Measurements from ENCODE around the gene PKM.

The PKM gene

DNA sequence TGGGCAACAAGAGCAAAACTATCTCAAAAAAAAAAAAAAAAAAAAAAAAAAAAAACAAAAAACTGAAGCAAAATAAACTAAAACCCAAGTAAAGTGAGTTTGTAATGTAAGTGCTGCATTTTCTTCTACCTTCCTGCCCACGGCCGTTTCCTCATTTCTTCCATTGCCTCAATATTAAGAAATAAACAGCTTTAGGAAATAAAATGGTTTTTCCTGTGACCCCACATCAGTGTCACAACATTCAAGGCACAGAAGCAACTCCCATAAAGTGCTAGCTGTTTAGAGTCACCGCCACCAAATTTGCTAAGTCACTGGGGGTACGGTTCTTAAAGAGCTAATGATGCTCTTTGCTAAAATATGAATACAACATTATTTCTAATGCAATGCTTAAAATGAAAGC, 3.3 kb downstream of the PKM start:
- FAIRE-seq (no peak), DNase-seq (ENCODE audit: insufficient read length, low spot score) (no peak)
- TF ChIP-seq POLR2A (IDR thresholded peaks at IDR 0.05; ENCODE audit: low read depth, low read length) (no peak), POLR2AphosphoS5 (IDR thresholded peaks at IDR 0.05; ENCODE audit: low read depth, low read length) (no peak), PAX5 (IDR thresholded peaks at IDR 0.05; ENCODE audit: insufficient read depth, low read length, severe bottlenecking) (no peak), SPI1 (IDR thresholded peaks at IDR 0.05; ENCODE audit: low read depth, low read length) (no peak), TAF1 (IDR thresholded peaks at IDR 0.05; ENCODE audit: low read depth, low read length) (no peak), POU2F2 (IDR thresholded peaks at IDR 0.05; ENCODE audit: low read depth, low read length) (no peak)

DNA sequence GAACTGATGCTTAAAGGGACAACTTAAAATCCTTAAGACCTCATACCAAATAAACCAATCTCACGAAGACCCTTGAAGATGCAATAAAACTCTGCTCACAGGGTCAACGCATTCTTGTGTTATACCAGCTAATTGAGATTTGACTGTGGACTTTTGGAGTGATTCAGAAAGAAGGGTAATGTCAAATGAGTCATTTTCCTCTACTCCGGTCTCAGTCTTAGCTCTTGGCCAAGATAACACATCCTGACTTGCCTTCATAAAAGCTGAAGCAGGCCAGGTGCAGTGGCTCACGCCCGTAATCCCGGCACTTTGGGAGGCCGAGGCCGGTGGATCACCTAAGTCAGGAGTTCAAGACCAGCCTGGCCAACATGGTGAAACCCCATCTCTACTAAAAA, 3.8 kb downstream of the PKM start:
- FAIRE-seq (no peak), DNase-seq (ENCODE audit: insufficient read length, low spot score) (no peak)

DNA sequence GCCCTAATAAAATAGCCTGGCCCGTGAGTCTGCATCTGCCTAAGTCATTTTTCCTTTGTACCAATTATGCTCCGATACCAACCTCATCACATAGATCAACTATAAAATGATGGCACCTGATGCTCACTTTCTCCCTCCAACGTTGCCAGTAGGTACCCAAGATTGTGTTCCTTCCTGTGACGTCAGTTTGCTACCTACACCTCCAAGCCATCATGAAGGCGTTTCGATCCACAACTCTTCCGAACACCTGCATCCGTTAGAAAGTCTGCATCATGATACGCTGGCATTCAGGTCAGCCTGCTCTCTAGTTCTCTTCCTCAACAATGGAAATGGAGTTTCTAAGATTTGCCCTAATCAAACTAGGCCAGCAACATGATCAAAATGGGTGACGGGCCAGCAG, 7.7 kb downstream of the PKM start:
- DNase-seq (ENCODE audit: insufficient read length, low spot score): no peak
- no peak for FAIRE-seq
- peak; percentile 37; the same call in 1 of the 2 replicates for TF ChIP-seq POLR2AphosphoS5 (IDR thresholded peaks at IDR 0.05; ENCODE audit: low read depth, low read length)
- no peak for TF ChIP-seq POU2F2 (IDR thresholded peaks at IDR 0.05; ENCODE audit: low read depth, low read length)
- TF ChIP-seq TAF1 (IDR thresholded peaks at IDR 0.05; ENCODE audit: low read depth, low read length): no peak
- TF ChIP-seq PAX5 (IDR thresholded peaks at IDR 0.05; ENCODE audit: insufficient read depth, low read length, severe bottlenecking): no peak
- TF ChIP-seq SPI1 (IDR thresholded peaks at IDR 0.05; ENCODE audit: low read depth, low read length): no peak

More for the DNA sequence above, 3.8 kb downstream of the PKM start:
- TF ChIP-seq PAX5 (IDR thresholded peaks at IDR 0.05; ENCODE audit: insufficient read depth, low read length, severe bottlenecking): no peak
- no peak; the same call in 1 of the 2 replicates for TF ChIP-seq POLR2A (IDR thresholded peaks at IDR 0.05; ENCODE audit: low read depth, low read length)
- no peak for TF ChIP-seq SPI1 (IDR thresholded peaks at IDR 0.05; ENCODE audit: low read depth, low read length)
- no peak for TF ChIP-seq POU2F2 (IDR thresholded peaks at IDR 0.05; ENCODE audit: low read depth, low read length)
- TF ChIP-seq TAF1 (IDR thresholded peaks at IDR 0.05; ENCODE audit: low read depth, low read length): no peak
- no peak for TF ChIP-seq POLR2AphosphoS5 (IDR thresholded peaks at IDR 0.05; ENCODE audit: low read depth, low read length)

DNA sequence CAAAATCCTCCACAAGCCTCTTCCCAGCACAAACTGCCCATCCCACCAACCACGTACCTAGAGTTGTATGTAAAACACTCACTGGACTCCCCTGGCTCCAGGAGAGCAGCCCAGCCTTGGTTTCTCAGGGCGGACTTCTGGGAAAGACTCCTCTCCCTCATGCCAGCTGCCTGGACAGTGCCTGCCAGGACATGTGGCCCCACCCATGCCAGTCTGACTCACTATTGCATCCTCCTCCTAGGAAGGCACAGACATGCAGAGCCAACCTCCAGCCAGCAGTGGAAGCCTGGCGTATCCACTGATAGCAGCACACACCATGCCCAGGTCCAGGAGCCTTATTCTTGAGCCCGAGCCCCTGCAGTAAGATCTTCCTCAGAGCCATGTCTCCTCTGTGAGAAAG, 8.6 kb downstream of the PKM start:
- no peak for DNase-seq (ENCODE audit: insufficient read length, low spot score)
- TF ChIP-seq POLR2A (IDR thresholded peaks at IDR 0.05; ENCODE audit: low read depth, low read length): peak; percentile 50; the same call in 1 of the 2 replicates
- no peak for TF ChIP-seq PAX5 (IDR thresholded peaks at IDR 0.05; ENCODE audit: insufficient read depth, low read length, severe bottlenecking)
- peak; percentile 78 for TF ChIP-seq POLR2AphosphoS5 (IDR thresholded peaks at IDR 0.05; ENCODE audit: low read depth, low read length)
- no peak for TF ChIP-seq POU2F2 (IDR thresholded peaks at IDR 0.05; ENCODE audit: low read depth, low read length)
- no peak for FAIRE-seq

DNA sequence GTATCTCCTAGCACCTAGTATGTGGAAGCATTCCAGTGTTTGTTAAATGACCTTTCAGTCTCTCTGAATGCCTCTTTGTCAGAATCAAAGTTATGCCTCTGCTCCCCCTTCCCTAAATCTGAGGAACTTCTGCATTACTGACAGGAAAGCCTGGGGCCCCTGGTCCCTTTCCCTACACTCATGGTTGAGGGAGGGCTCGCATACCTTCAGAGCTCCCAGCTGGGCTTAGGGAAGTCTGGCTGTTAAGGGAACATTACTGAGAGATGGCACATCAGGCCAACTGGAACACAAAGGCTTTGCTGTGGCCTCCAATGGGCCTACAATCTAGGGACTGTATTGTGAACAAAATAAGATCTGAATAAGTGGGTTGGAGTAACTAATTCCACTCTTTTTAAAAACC, 10.3 kb downstream of the PKM start:
- no peak for TF ChIP-seq POLR2AphosphoS5 (IDR thresholded peaks at IDR 0.05; ENCODE audit: low read depth, low read length)
- TF ChIP-seq POLR2A (IDR thresholded peaks at IDR 0.05; ENCODE audit: low read depth, low read length): no peak
- no peak for TF ChIP-seq TAF1 (IDR thresholded peaks at IDR 0.05; ENCODE audit: low read depth, low read length)
- no peak for TF ChIP-seq POU2F2 (IDR thresholded peaks at IDR 0.05; ENCODE audit: low read depth, low read length)
- no peak for TF ChIP-seq PAX5 (IDR thresholded peaks at IDR 0.05; ENCODE audit: insufficient read depth, low read length, severe bottlenecking)
- TF ChIP-seq SPI1 (IDR thresholded peaks at IDR 0.05; ENCODE audit: low read depth, low read length): no peak
- no peak for FAIRE-seq
- no peak for DNase-seq (ENCODE audit: insufficient read length, low spot score)

DNA sequence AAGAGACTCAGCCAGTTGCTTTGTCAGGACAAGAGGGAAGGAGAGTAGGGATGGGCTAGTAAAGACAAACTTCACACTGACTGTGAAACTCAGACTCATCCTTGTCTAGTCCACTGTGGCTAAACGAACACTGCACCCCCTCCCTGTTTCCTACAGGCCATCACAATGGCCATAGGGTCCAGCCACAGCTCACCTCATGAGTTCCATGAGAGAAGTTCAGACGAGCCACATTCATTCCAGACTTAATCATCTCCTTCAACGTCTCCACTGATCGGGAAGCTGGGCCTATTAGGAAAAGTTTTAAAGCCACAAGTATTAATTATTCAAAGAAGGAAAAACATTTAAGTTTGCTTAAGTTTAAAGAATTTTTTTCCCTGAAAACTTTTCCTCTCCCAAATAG, 13.8 kb downstream of the PKM start:
- DNase-seq (ENCODE audit: insufficient read length, low spot score): no peak
- no peak for TF ChIP-seq POU2F2 (IDR thresholded peaks at IDR 0.05; ENCODE audit: low read depth, low read length)
- no peak for TF ChIP-seq PAX5 (IDR thresholded peaks at IDR 0.05; ENCODE audit: insufficient read depth, low read length, severe bottlenecking)
- TF ChIP-seq POLR2A (IDR thresholded peaks at IDR 0.05; ENCODE audit: low read depth, low read length): no peak
- TF ChIP-seq SPI1 (IDR thresholded peaks at IDR 0.05; ENCODE audit: low read depth, low read length): no peak
- no peak for TF ChIP-seq TAF1 (IDR thresholded peaks at IDR 0.05; ENCODE audit: low read depth, low read length)
- no peak for TF ChIP-seq POLR2AphosphoS5 (IDR thresholded peaks at IDR 0.05; ENCODE audit: low read depth, low read length)
- FAIRE-seq: no peak

DNA sequence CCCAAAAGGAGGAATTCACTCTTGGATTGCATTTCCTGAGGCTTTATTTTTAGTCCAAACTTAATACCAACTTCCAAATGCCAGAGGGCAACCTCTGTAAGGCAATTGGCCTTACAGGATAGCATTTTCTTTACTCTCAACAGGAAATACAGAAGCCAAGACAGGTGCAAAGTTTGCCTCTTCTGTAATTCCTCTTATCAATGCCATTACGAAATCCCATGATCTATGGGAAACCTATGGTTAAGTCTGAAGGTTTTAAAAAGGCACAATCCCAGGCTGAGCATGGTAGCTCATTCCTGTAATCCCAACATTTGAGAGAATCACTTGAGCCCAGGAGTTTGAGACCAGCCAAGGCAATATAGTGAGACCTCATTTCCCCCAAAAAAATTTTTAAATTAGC, 14.9 kb downstream of the PKM start:
- no peak for TF ChIP-seq POLR2A (IDR thresholded peaks at IDR 0.05; ENCODE audit: low read depth, low read length)
- no peak for TF ChIP-seq PAX5 (IDR thresholded peaks at IDR 0.05; ENCODE audit: insufficient read depth, low read length, severe bottlenecking)
- TF ChIP-seq POLR2AphosphoS5 (IDR thresholded peaks at IDR 0.05; ENCODE audit: low read depth, low read length): no peak
- no peak for TF ChIP-seq TAF1 (IDR thresholded peaks at IDR 0.05; ENCODE audit: low read depth, low read length)
- no peak for TF ChIP-seq SPI1 (IDR thresholded peaks at IDR 0.05; ENCODE audit: low read depth, low read length)
- no peak for TF ChIP-seq POU2F2 (IDR thresholded peaks at IDR 0.05; ENCODE audit: low read depth, low read length)
- FAIRE-seq (no peak), DNase-seq (ENCODE audit: insufficient read length, low spot score) (no peak)

DNA sequence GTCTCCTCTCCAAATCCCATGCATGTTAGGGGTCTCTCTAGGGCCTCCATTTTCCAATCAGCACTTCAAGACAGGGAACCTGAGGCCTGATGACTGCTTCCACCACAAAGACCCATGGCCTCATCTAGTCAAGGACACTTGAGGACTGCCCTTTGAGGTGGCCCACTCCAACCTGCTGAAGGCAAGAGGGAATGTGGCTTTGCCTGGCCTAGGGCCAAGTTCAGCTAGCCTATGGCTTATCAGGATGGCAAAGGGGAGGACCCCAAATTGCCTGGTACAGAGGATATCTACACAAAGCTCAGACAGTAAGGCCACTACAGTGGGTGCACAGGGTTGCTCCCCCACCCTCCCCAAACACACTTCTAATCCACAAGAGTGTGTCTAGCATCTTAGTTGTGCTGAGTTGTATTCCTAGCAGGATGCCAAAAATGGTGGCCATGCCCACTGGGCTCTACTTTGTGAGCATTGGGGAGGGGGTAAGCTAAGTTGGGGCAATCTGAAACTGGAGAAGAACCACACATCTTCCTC, 23.4 kb downstream of the PKM start:
- DNase-seq (ENCODE audit: insufficient read length, low spot score): no peak
- FAIRE-seq: no peak
- TF ChIP-seq TAF1 (IDR thresholded peaks at IDR 0.05; ENCODE audit: low read depth, low read length): no peak
- TF ChIP-seq POU2F2 (IDR thresholded peaks at IDR 0.05; ENCODE audit: low read depth, low read length): no peak
- no peak for TF ChIP-seq PAX5 (IDR thresholded peaks at IDR 0.05; ENCODE audit: insufficient read depth, low read length, severe bottlenecking)
- no peak; the same call in none of the 2 replicates for TF ChIP-seq POLR2A (IDR thresholded peaks at IDR 0.05; ENCODE audit: low read depth, low read length)
- no peak; the same call in 1 of the 2 replicates for TF ChIP-seq POLR2AphosphoS5 (IDR thresholded peaks at IDR 0.05; ENCODE audit: low read depth, low read length)
- no peak for TF ChIP-seq SPI1 (IDR thresholded peaks at IDR 0.05; ENCODE audit: low read depth, low read length)

DNA sequence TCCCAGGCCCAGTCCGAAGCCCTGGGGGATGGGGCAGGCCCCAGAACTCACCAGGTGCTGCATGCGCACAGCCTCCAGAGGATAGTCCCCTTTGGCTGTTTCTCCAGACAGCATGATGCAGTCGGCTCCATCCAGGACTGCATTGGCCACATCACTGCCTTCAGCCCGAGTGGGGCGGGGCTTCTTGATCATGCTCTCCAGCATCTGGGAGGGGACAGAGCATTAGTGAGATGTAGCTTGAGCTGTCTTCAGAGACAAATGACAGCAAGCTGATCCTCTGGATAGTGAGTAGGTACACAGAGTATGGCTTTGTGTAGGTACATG, 24.4 kb downstream of the PKM start:
- peak; percentile 20 for FAIRE-seq
- DNase-seq (ENCODE audit: insufficient read length, low spot score): no peak
- no peak for TF ChIP-seq PAX5 (IDR thresholded peaks at IDR 0.05; ENCODE audit: insufficient read depth, low read length, severe bottlenecking)
- no peak for TF ChIP-seq POU2F2 (IDR thresholded peaks at IDR 0.05; ENCODE audit: low read depth, low read length)
- TF ChIP-seq TAF1 (IDR thresholded peaks at IDR 0.05; ENCODE audit: low read depth, low read length): no peak
- TF ChIP-seq POLR2A (IDR thresholded peaks at IDR 0.05; ENCODE audit: low read depth, low read length): no peak
- no peak for TF ChIP-seq SPI1 (IDR thresholded peaks at IDR 0.05; ENCODE audit: low read depth, low read length)
- TF ChIP-seq POLR2AphosphoS5 (IDR thresholded peaks at IDR 0.05; ENCODE audit: low read depth, low read length): no peak; the same call in 1 of the 2 replicates
